HCT116 (cell line): Measurements from ENCODE around the gene GOLIM4. TPM values are rescaled to one million over a fixed set of nuclear protein-coding genes. Genes with fewer than 3 reads are reported as not detected.

Experiments used
- ATAC-seq: fragments of 200-7000 bp; cut with Tn5 transposase; 2 replicates; pipeline ENCODE4 v1.9.1; 2020; ENCODE audit warnings: mild to moderate bottlenecking, moderate library complexity
- BruUV-seq: library from RNA; stranded (reverse); fragments of 400-500 nt; replicated peaks from 2 replicates; lab custom pipeline; 2021; lab: Mats Ljungman, UMichigan
- CTCF ChIA-PET: fragments of 300-600 bp; sonication (Branson Sonifier 250); formaldehyde crosslinking; loops from one replicate; lab custom pipeline; 2021; ENCODE audit warnings: antibody characterized with exemption; lab: Charles Lee
- POLR2A ChIA-PET: fragments of 300-600, 350-600 bp; sonication (Branson Sonifier 250); formaldehyde crosslinking; loops from one replicate; lab custom pipeline; 2021; ENCODE audit warnings: antibody characterized with exemption; lab: Charles Lee
- RAD21 ChIA-PET, 2 experiments: fragments of 300-600 bp; sonication (Branson Sonifier 250); formaldehyde crosslinking; loops; one replicate each; lab custom pipeline; 2023; ENCODE audit warnings: low total read pairs in 2 of 2; ENCODE audit not compliant: uncharacterized antibody in 2 of 2, unreplicated experiment in 2 of 2, low non-redundant PET in 1 of 2; lab: Charles Lee
- DNase-seq: peaks from one replicate; pipeline ENCODE4 v3.0.0-alpha.2; 2010; ENCODE audit warnings: low read depth, low spot score
- H2AFZ ChIP-seq: fragments of 200-600 bp; shearing (Covaris generic), sonication (generic); 2 replicates; pipeline ENCODE4 v1.6.1; 2017; ENCODE audit warnings: low read depth, mixed run types, mixed read lengths, antibody characterized with exemption, low read length; ENCODE audit not compliant: poor library complexity, severe bottlenecking
- H3K27ac ChIP-seq: 2 replicates; pipeline ENCODE4 v1.5.1; 2012; ENCODE audit warnings: low read depth, low read length
- H3K27me3 ChIP-seq: fragments of 200-600 bp; sonication (generic); 2 replicates; pipeline ENCODE4 v1.6.1; 2016; ENCODE audit warnings: mixed run types, low read length, mixed read lengths; ENCODE audit not compliant: insufficient read depth
- H3K36me3 ChIP-seq, 2 experiments: fragments of 200-500 bp in 1 of 2; fragments of 200-600 bp in 1 of 2; sonication (Bioruptor generic) in 1 of 2; sonication (generic) in 1 of 2; 2 replicates each; pipeline versions ENCODE4 v1.5.1 to v1.6.1; 2014 to 2016; ENCODE audit warnings: low read length in 2 of 2, inconsistent platforms in 1 of 2, mixed read lengths in 1 of 2, mixed run types in 1 of 2; ENCODE audit not compliant: insufficient read depth in 2 of 2, control insufficient read depth in 1 of 2
- H3K4me1 ChIP-seq, 2 experiments: fragments of 200-600 bp in 1 of 2; sonication (generic) in 1 of 2; 2 replicates each; pipeline versions ENCODE4 v1.5.1 to v1.6.1; 2012 to 2017; ENCODE audit warnings: low read length in 2 of 2, inconsistent platforms in 1 of 2, mild to moderate bottlenecking in 1 of 2, mixed read lengths in 1 of 2, mixed run types in 1 of 2, moderate library complexity in 1 of 2; ENCODE audit not compliant: insufficient read depth in 2 of 2, control insufficient read depth in 1 of 2
- H3K4me2 ChIP-seq: fragments of 200-600 bp; sonication (generic); 2 replicates; pipeline ENCODE4 v1.6.1; 2017; ENCODE audit warnings: mixed run types, low read length, mixed read lengths
- H3K4me3 ChIP-seq, 2 experiments: fragments of 200-600 bp in 1 of 2; sonication (generic) in 1 of 2; replicated peaks in 1 of 2; 2 replicates each; pipeline ENCODE4 v1.5.1; 2011 to 2016; ENCODE audit warnings: low read length in 2 of 2, control low read depth in 1 of 2, low read depth in 1 of 2, mild to moderate bottlenecking in 1 of 2, mixed read lengths in 1 of 2, mixed run types in 1 of 2
- H3K79me2 ChIP-seq: fragments of 200-600 bp; sonication (generic); 2 replicates; pipeline ENCODE4 v1.6.1; 2017; ENCODE audit warnings: mild to moderate bottlenecking, mixed run types, low read length, moderate library complexity, mixed read lengths; ENCODE audit not compliant: insufficient read depth
- H3K9ac ChIP-seq: fragments of 200-600 bp; sonication (generic); 2 replicates; pipeline ENCODE4 v1.6.1; 2016; ENCODE audit warnings: low read length, mixed read lengths
- H3K9me2 ChIP-seq: fragments of 200-600 bp; sonication (generic), shearing (Covaris generic); 2 replicates; pipeline ENCODE4 v1.6.1; 2017; ENCODE audit warnings: mixed run types, mild to moderate bottlenecking, moderate library complexity; ENCODE audit not compliant: insufficient read depth
- H3K9me3 ChIP-seq, 2 experiments: fragments of 200-500 bp in 1 of 2; fragments of 200-600 bp in 1 of 2; sonication (Bioruptor generic) in 1 of 2; sonication (generic) in 1 of 2; 2 replicates each; pipeline ENCODE4 v1.6.1; 2014 to 2017; ENCODE audit warnings: low read length in 2 of 2, mixed read lengths in 2 of 2, inconsistent platforms in 1 of 2, low read depth in 1 of 2, mild to moderate bottlenecking in 1 of 2, mixed run types in 1 of 2, moderate library complexity in 1 of 2; ENCODE audit not compliant: control insufficient read depth in 1 of 2, insufficient read depth in 1 of 2
- H4K20me1 ChIP-seq: fragments of 200-600 bp; sonication (generic), shearing (Covaris generic); 2 replicates; pipeline ENCODE4 v1.6.1; 2017; ENCODE audit warnings: mixed run types, mild to moderate bottlenecking, moderate library complexity; ENCODE audit not compliant: insufficient read depth
- ELF1 ChIP-seq: IDR thresholded peaks from 2 replicates; pipeline ENCODE4 v1.6.1; 2012; ENCODE audit warnings: low read depth, borderline replicate concordance
- EZH2 ChIP-seq: fragments of 200-600 bp; sonication (generic); IDR thresholded peaks from 2 replicates; pipeline ENCODE4 v1.6.1; 2017; ENCODE audit warnings: antibody characterized with exemption, mixed run types
- EZH2phosphoT487 ChIP-seq: fragments of 200-600 bp; IDR thresholded peaks from 2 replicates; pipeline ENCODE4 v1.6.1; 2018; ENCODE audit warnings: antibody characterized with exemption, borderline replicate concordance
- FOSL1 ChIP-seq: IDR thresholded peaks from 2 replicates; pipeline ENCODE4 v1.6.1; 2012; ENCODE audit warnings: low read depth
- JUND ChIP-seq: IDR thresholded peaks from 2 replicates; pipeline ENCODE4 v1.6.1; 2012
- POLR2AphosphoS5 ChIP-seq: IDR thresholded peaks from 2 replicates; pipeline ENCODE4 v1.6.1; 2011; ENCODE audit warnings: mild to moderate bottlenecking, low read depth, low read length, moderate library complexity
- RAD21 ChIP-seq: IDR thresholded peaks from 2 replicates; pipeline ENCODE4 v1.6.1; 2012; ENCODE audit warnings: low read depth, mild to moderate bottlenecking
- SP1 ChIP-seq: IDR thresholded peaks from 2 replicates; pipeline ENCODE4 v1.6.1; 2012; ENCODE audit warnings: low read depth
- SRF ChIP-seq: IDR thresholded peaks from 2 replicates; pipeline ENCODE4 v1.6.1; 2012; ENCODE audit warnings: low read depth
- TCF7L2 ChIP-seq: IDR thresholded peaks from 2 replicates; pipeline ENCODE4 v1.7.0; 2011; ENCODE audit warnings: borderline replicate concordance, inconsistent platforms; ENCODE audit not compliant: insufficient read depth, insufficient read length; ENCODE audit errors: extremely low read depth
- YY1 ChIP-seq: IDR thresholded peaks from 2 replicates; pipeline ENCODE4 v1.6.1; 2011; ENCODE audit warnings: low read length, low read depth, moderate library complexity, mild to moderate bottlenecking; ENCODE audit not compliant: insufficient replicate concordance; ENCODE audit errors: extremely low read depth
- ZNF274 ChIP-seq: fragments of 200-500 bp; sonication (Bioruptor generic); IDR thresholded peaks from 2 replicates; pipeline ENCODE4 v1.6.1; 2014; ENCODE audit warnings: mild to moderate bottlenecking, low read depth, low read length, inconsistent platforms
- intact Hi-C: fragments of 100-400 bp; cut with micrococcal nuclease; formaldehyde crosslinking; loops from 2 replicates; pipeline ENCODE4 v1.10.0; 2022
- total RNA-seq: library from RNA; stranded (reverse); gene quantifications from one replicate; pipeline ENCODE4 v1.2.1, GENCODE V29; 2021; ENCODE audit not compliant: unreplicated experiment
- TF ChIP-seq, protein P1 (sequence below): IDR thresholded peaks from 2 replicates; pipeline ENCODE4 v1.6.1; 2012
- TF ChIP-seq, protein P2 (sequence below): IDR thresholded peaks from 2 replicates; pipeline ENCODE4 v1.6.1; 2012
- TF ChIP-seq, protein P3 (sequence below): IDR thresholded peaks from 2 replicates; pipeline ENCODE4 v1.6.1; 2012; ENCODE audit warnings: low read depth
- TF ChIP-seq, protein P4 (sequence below): IDR thresholded peaks from 2 replicates; pipeline ENCODE4 v1.6.1; 2011; ENCODE audit warnings: mild to moderate bottlenecking, low read length, moderate library complexity; ENCODE audit not compliant: insufficient replicate concordance; ENCODE audit errors: extremely low read depth

The GOLIM4 gene
- total RNA-seq, 1 experiment from 2014 or later: 10.6 TPM

DNA sequence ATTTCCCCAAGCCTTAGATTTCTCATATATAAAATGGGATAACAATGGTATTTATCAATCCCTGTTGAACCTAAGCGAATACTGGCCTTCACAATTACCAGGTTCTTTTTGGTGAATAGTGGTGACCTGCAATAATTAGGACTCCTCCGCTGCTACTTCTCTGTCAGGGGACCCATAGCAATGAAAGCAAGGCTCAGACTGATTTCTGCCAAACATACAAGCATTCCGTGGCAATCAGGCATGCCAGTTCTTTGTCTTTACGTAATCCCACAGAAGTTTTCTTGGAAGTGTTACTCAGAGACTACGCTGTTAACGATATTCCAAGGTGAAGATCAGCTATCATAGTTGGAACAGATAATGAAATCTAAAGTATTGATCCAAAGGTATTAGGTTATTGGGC is 105.7 kb downstream of the GOLIM4 start:
- ChIA-PET POLR2A (no interaction called here), RAD21 (no interaction called here), CTCF (no interaction called here)
- ATAC-seq (no peak), DNase-seq (no peak)
- Histone ChIP-seq H3K4me1 (no peaks in the 10 kb centered on the region), H3K4me2 (no peak overlapping the region), H3K27me3 (no peaks in the 10 kb centered on the region), H3K79me2 (no peaks in the 10 kb centered on the region)
- no TSS peak for BruUV-seq
- TF ChIP-seq POLR2AphosphoS5 (no peak), EZH2 (no peak), ELF1 (no peak), SP1 (no peak), ZNF274 (no peak), FOSL1 (no peak), YY1 (no peak), JUND (no peak), RAD21 (no peak), TCF7L2 (no peak), SRF (no peak), EZH2phosphoT487 (no peak)
- TF ChIP-seq, protein P1, sequence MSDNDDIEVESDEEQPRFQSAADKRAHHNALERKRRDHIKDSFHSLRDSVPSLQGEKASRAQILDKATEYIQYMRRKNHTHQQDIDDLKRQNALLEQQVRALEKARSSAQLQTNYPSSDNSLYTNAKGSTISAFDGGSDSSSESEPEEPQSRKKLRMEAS: no peak
- TF ChIP-seq, protein P2, sequence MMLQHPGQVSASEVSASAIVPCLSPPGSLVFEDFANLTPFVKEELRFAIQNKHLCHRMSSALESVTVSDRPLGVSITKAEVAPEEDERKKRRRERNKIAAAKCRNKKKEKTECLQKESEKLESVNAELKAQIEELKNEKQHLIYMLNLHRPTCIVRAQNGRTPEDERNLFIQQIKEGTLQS: no peak
- TF ChIP-seq, protein P3, sequence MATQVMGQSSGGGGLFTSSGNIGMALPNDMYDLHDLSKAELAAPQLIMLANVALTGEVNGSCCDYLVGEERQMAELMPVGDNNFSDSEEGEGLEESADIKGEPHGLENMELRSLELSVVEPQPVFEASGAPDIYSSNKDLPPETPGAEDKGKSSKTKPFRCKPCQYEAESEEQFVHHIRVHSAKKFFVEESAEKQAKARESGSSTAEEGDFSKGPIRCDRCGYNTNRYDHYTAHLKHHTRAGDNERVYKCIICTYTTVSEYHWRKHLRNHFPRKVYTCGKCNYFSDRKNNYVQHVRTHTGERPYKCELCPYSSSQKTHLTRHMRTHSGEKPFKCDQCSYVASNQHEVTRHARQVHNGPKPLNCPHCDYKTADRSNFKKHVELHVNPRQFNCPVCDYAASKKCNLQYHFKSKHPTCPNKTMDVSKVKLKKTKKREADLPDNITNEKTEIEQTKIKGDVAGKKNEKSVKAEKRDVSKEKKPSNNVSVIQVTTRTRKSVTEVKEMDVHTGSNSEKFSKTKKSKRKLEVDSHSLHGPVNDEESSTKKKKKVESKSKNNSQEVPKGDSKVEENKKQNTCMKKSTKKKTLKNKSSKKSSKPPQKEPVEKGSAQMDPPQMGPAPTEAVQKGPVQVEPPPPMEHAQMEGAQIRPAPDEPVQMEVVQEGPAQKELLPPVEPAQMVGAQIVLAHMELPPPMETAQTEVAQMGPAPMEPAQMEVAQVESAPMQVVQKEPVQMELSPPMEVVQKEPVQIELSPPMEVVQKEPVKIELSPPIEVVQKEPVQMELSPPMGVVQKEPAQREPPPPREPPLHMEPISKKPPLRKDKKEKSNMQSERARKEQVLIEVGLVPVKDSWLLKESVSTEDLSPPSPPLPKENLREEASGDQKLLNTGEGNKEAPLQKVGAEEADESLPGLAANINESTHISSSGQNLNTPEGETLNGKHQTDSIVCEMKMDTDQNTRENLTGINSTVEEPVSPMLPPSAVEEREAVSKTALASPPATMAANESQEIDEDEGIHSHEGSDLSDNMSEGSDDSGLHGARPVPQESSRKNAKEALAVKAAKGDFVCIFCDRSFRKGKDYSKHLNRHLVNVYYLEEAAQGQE: no peak
- TF ChIP-seq, protein P4, sequence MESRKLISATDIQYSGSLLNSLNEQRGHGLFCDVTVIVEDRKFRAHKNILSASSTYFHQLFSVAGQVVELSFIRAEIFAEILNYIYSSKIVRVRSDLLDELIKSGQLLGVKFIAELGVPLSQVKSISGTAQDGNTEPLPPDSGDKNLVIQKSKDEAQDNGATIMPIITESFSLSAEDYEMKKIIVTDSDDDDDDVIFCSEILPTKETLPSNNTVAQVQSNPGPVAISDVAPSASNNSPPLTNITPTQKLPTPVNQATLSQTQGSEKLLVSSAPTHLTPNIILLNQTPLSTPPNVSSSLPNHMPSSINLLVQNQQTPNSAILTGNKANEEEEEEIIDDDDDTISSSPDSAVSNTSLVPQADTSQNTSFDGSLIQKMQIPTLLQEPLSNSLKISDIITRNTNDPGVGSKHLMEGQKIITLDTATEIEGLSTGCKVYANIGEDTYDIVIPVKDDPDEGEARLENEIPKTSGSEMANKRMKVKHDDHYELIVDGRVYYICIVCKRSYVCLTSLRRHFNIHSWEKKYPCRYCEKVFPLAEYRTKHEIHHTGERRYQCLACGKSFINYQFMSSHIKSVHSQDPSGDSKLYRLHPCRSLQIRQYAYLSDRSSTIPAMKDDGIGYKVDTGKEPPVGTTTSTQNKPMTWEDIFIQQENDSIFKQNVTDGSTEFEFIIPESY: no peak
- TF ChIP-seq, all 23 proteins: peak for 0
- Histone ChIP-seq H3K9me2 (no peaks in the 10 kb centered on the region), H4K20me1 (no peaks in the 10 kb centered on the region), H3K36me3 (no peaks in the 10 kb centered on the region), H2AFZ (no peak overlapping the region), H3K9ac (no peak overlapping the region), H3K4me3 (no peak overlapping the region), H3K9me3 (no peaks in the 10 kb centered on the region), H3K27ac (no peak overlapping the region)
- intact Hi-C loops: no loop called here
